PFSK-1 (cell line): Measurements from ENCODE around the gene PRKAG2.

Experiments used
- FOXP2 ChIP-seq: optimal IDR thresholded peaks from 2 replicates; pipeline ENCODE3; 2011; ENCODE audit warnings: borderline replicate concordance, control low read depth, inconsistent platforms; ENCODE audit not compliant: insufficient read depth; ENCODE audit errors: extremely low read length, extremely low read depth
- POLR2AphosphoS5 ChIP-seq: IDR thresholded peaks from 2 replicates; pipeline ENCODE4 v1.6.1; 2012; ENCODE audit warnings: low read depth, mild to moderate bottlenecking, control low read depth, low read length, moderate library complexity
- SIN3A ChIP-seq: IDR thresholded peaks from 2 replicates; pipeline ENCODE4 v1.6.1; 2012; ENCODE audit warnings: mild to moderate bottlenecking, low read length, moderate library complexity, borderline replicate concordance; ENCODE audit not compliant: insufficient read depth
- TAF1 ChIP-seq: IDR thresholded peaks from 2 replicates; pipeline ENCODE4 v1.6.1; 2012; ENCODE audit warnings: low read length, control low read depth, borderline replicate concordance; ENCODE audit not compliant: insufficient read depth
- TF ChIP-seq, protein P1 (sequence below), 2 experiments: IDR thresholded peaks; 2 replicates each; pipeline versions ENCODE4 v1.6.1 to v1.8.0; 2011 to 2012; ENCODE audit warnings: low read depth in 2 of 2, low read length in 2 of 2, control low read depth in 1 of 2, inconsistent platforms in 1 of 2, mild to moderate bottlenecking in 1 of 2, moderate library complexity in 1 of 2; ENCODE audit not compliant: insufficient read depth in 1 of 2

Gene PRKAG2

DNA sequence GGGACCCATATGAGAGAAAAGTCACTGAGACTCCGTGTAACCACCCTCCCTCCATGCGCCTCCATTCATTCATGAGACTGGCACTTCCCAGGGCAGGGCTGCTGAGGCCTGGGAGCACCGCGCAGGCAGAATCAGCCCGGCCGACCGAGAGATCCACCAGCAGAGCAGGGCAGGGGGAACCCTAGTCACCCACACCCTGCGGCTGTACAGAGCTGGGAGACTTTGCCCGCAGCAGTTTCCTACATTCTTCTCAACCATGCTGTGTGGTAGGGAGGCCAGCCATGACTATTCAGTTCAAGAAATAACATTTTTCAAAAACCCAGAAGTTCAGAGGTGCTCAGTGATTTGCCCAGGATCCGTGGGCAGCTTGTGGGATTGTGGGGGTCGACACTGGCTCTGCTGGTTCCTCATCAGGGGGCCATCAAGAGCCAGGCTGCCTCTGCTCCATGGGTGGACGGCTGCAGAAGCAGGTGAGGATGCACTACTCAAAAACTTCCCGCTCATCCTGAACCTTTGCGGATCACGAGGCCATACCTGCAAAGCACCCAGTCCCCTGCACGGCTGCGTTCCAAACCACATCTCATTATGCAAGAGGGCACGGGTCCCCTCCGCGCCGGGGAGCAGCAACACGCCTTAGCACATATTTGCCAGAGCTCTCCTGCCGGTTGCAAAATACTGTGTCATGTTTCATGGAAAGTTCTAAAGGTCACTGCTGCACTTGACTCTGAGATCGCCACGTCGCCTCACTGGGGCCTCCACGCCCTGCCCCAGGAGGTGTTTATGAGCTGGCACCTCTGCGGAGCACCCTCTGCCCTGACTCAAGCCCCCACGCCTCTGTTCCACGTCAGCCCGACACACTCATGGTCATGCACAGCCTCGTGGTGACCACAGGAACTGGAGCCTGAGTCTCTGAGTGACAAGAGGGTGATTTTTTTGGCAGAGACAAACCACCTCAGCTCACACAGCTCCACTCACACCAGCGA is 132.0 kb downstream of the PRKAG2 start:
- TF ChIP-seq, protein P1, sequence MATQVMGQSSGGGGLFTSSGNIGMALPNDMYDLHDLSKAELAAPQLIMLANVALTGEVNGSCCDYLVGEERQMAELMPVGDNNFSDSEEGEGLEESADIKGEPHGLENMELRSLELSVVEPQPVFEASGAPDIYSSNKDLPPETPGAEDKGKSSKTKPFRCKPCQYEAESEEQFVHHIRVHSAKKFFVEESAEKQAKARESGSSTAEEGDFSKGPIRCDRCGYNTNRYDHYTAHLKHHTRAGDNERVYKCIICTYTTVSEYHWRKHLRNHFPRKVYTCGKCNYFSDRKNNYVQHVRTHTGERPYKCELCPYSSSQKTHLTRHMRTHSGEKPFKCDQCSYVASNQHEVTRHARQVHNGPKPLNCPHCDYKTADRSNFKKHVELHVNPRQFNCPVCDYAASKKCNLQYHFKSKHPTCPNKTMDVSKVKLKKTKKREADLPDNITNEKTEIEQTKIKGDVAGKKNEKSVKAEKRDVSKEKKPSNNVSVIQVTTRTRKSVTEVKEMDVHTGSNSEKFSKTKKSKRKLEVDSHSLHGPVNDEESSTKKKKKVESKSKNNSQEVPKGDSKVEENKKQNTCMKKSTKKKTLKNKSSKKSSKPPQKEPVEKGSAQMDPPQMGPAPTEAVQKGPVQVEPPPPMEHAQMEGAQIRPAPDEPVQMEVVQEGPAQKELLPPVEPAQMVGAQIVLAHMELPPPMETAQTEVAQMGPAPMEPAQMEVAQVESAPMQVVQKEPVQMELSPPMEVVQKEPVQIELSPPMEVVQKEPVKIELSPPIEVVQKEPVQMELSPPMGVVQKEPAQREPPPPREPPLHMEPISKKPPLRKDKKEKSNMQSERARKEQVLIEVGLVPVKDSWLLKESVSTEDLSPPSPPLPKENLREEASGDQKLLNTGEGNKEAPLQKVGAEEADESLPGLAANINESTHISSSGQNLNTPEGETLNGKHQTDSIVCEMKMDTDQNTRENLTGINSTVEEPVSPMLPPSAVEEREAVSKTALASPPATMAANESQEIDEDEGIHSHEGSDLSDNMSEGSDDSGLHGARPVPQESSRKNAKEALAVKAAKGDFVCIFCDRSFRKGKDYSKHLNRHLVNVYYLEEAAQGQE (IDR thresholded peaks at IDR 0.05; ENCODE audit: insufficient read depth in 1 of 2, low read depth in 2 of 2, low read length in 2 of 2): no peak
- TF ChIP-seq POLR2AphosphoS5 (no peak), FOXP2 (no peak), SIN3A (no peak), TAF1 (no peak)

DNA sequence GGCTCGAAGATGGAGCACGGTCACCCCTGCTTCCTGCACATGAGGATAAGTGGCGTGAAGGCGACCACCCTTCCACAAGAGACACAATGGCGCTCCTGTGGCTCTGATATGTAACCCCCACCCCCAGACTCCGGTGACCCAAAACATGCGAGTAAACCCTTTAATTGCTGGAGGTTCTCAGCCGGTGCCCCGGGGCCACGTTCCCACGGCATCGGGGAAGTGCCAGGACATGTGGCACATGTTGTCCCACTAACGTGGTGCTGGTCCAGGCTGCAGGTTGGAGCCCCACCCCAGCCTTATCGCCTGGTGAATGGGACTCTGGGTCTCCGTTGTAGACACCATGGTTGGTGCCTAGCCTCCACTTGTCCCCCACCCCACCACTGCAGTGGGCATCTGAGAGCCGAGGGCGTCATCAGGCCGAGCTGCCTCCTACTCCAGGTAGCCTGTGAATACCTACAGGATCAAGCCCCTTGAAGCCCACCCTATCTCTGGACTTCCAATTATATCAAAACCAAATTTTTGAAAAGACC is 132.8 kb downstream of the PRKAG2 start:
- TF ChIP-seq TAF1 (no peak), SIN3A (no peak), POLR2AphosphoS5 (no peak), FOXP2 (no peak)
- TF ChIP-seq, protein P1 (IDR thresholded peaks at IDR 0.05; ENCODE audit: insufficient read depth in 1 of 2, low read depth in 2 of 2, low read length in 2 of 2): no peak

DNA sequence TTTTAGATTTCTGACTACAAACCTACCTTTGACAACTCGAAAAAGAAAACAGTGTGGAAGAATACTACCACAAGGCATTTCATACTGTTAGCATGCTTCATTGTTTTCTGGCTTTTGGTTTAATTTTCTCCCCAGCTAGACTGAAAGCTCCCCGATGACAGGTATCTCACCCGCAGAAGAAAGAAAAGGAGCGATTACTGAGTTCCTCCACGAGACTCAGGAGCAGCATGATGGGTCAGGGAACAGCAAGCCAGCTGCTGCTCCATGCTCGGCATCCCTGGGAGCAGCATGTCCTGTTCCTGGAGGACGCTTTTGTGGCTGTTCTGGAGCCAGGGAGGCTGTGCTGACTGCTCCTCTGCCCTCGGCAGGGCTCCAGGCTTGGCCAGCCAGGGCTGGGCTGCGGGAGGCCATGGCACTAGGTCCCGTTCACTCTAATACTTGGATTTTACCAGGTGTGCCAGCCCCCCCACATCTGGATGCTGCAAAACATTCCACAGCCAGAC is 133.4 kb downstream of the PRKAG2 start:
- TF ChIP-seq FOXP2 (no peak), TAF1 (no peak), POLR2AphosphoS5 (no peak)
- TF ChIP-seq, protein P1 (IDR thresholded peaks at IDR 0.05; ENCODE audit: insufficient read depth in 1 of 2, low read depth in 2 of 2, low read length in 2 of 2): no peak

DNA sequence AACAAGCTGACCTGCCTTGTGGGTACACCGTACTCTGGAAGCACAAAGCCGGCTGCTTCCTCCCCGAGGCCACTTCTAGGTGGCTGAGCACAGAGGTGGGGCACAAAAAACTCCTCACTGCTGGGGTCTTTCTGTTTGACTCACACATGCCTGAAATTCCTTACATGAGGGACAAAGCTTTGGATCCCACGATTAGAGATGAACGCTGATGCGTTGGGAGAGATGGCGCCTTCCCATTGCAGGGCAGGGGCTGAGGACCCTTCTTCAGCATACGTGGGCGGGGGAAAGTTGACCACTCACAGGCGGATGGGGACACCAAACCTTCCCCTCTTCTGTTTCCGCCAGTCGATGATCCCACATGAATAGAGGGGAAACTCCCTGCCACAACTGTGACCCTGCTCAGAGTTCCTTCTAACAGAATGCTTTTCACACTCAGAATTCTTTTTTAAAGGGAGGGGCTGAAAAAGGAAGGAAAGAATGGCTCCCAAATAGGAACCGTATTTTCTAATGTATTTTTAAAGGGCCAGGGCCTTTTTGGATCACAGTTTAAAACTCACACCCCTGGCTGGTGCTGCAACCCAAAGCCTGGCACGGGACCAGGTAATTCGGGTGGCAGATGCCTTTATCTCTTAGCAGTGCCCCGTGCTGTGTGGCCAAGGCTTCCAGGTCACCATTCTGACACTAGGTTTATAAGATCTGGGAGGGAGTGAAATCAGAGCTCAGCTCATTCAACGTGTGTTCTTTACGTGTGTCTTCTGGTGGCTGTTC is 134.0 kb downstream of the PRKAG2 start:
- TF ChIP-seq TAF1 (no peak), FOXP2 (no peak), POLR2AphosphoS5 (no peak), SIN3A (no peak)
- TF ChIP-seq, protein P1 (IDR thresholded peaks at IDR 0.05; ENCODE audit: insufficient read depth in 1 of 2, low read depth in 2 of 2, low read length in 2 of 2): no peak
